Kidney (tissue), 14 donors: ENCODE data around the gene SOCS7. TPM values are rescaled to one million over a fixed set of nuclear protein-coding genes. Genes with fewer than 3 reads are reported as not detected.

Experiments
- DNase-seq, 5 donors: peaks; one replicate each; pipeline ENCODE4 v3.0.0-alpha.2; 2013 to 2020
- FAIRE-seq: peaks from 2 replicates; lab custom pipeline; 2012; peaks lifted over from hg19 to GRCh38; lab: Jason Lieb, UNC
- H3K27ac ChIP-seq, 2 donors: one replicate each; pipeline ENCODE4 v1.7.0; 2013; ENCODE audit warnings: low read depth in 2 of 2, low read length in 2 of 2, inconsistent platforms in 1 of 2
- H3K27me3 ChIP-seq: one replicate; pipeline ENCODE4 v1.7.1; 2013; ENCODE audit warnings: low read length, inconsistent platforms; ENCODE audit not compliant: control insufficient read depth, insufficient read depth
- H3K36me3 ChIP-seq, 3 donors: one replicate each; pipeline versions ENCODE4 v1.7.0 to v1.7.1; 2013; ENCODE audit warnings: low read length in 3 of 3, control low read depth in 1 of 3, inconsistent platforms in 1 of 3; ENCODE audit not compliant: insufficient read depth in 3 of 3, control insufficient read depth in 2 of 3
- H3K4me1 ChIP-seq, 3 donors: one replicate each; pipeline versions ENCODE4 v1.7.0 to v1.7.1; 2013; ENCODE audit warnings: low read length in 3 of 3, inconsistent platforms in 1 of 3, low read depth in 1 of 3; ENCODE audit not compliant: control insufficient read depth in 2 of 3, insufficient read depth in 2 of 3
- H3K4me3 ChIP-seq, 3 donors: one replicate each; pipeline versions ENCODE4 v1.7.0 to v1.8.1; 2013; ENCODE audit warnings: low read length in 3 of 3, control low read depth in 1 of 3, inconsistent platforms in 1 of 3
- H3K9ac ChIP-seq, 3 donors: one replicate each; pipeline versions ENCODE4 v1.7.0 to v1.7.1; 2013; ENCODE audit warnings: low read length in 3 of 3, control low read depth in 1 of 3, inconsistent platforms in 1 of 3
- H3K9me3 ChIP-seq, 3 donors: one replicate each; pipeline versions ENCODE4 v1.7.0 to v1.7.1; 2013; ENCODE audit warnings: low read length in 3 of 3, control low read depth in 1 of 3, inconsistent platforms in 1 of 3; ENCODE audit not compliant: control insufficient read depth in 2 of 3, insufficient read depth in 1 of 3
- CTCF ChIP-seq: IDR thresholded peaks from 3 replicates; pipeline ENCODE4 v1.5.1; 2012; ENCODE audit warnings: mild to moderate bottlenecking, moderate library complexity, borderline replicate concordance; ENCODE audit not compliant: insufficient read depth; ENCODE audit errors: extremely low read depth
- intact Hi-C: fragments of 100-400 bp; cut with DNase I; formaldehyde crosslinking; loops from one replicate; pipeline ENCODE4 v1.11.1; 2022
- polyA plus RNA-seq: library from polyadenylated mRNA; stranded (reverse); fragments of 350-450 nt; fragmentation: Illumina TruSeq; extraction: RNeasy Lipid Tissue Mini Kit (QIAGEN cat#74804); gene quantifications from one replicate; pipeline ENCODE4 v1.2.3, GENCODE V29; 2014; ENCODE audit warnings: low read depth, low replicate concordance; ENCODE audit not compliant: insufficient read depth
- total RNA-seq: library from RNA; stranded (reverse); fragmentation: NEBNext Ultra II Directional; extraction: Animal tissue kit (Norgen Biotek cat#: 25700); gene quantifications from one replicate; pipeline ENCODE4 v1.2.1, GENCODE V29; 2021
- donor health status: control.
- donor health status: control.
- donor health status: control.
- donor health status: control.
- donor health status: control.
- donor health status: DM: yes; HTN: yes; CAD: no.
- donor health status: Normal renal cell carcinoma (clear cell type).

SOCS7 gene
- total and polyA plus RNA-seq, 2 donors from 2014 or later = 2.7 to 18.7 TPM

- H3K4me1 ChIP-seq = peaks cover 0 to 6% (median 0%) of the 10 kb centered on the region in 3 donors
Observed at GRCh38 chr17:38421871-38422827, 70.5 kb downstream of the SOCS7 start.

GRCh38 chr17:38424297-38424972 lies 72.8 kb downstream of the SOCS7 start:
- H3K27ac ChIP-seq = peak overlapping the region in 1 of 2 donors; percentile 33
- H3K4me1 ChIP-seq = peaks cover 0 to 10% (median 0%) of the 10 kb centered on the region in 3 donors
- no peak for FAIRE-seq
- no peak for DNase-seq
- H3K36me3 ChIP-seq = no peaks in the 10 kb centered on the region
- TF ChIP-seq CTCF = no peak
- H3K27me3 ChIP-seq = no peaks in the 10 kb centered on the region
- no peak overlapping the region for H3K4me3 ChIP-seq
- H3K9me3 ChIP-seq = no peaks in the 10 kb centered on the region
- no peak overlapping the region for H3K9ac ChIP-seq
- intact Hi-C loops = no loop called here

More at GRCh38 chr17:38421871-38422827, 70.5 kb downstream of the SOCS7 start:
- no peak for DNase-seq
- Histone ChIP-seq H3K4me3 (no peak overlapping the region), H3K27me3 (no peaks in the 10 kb centered on the region), H3K9ac (no peak overlapping the region), H3K36me3 (no peaks in the 10 kb centered on the region), H3K9me3 (no peaks in the 10 kb centered on the region), H3K27ac (no peak overlapping the region)
- FAIRE-seq = no peak
- intact Hi-C loops = no loop called here
- TF ChIP-seq CTCF = no peak

GRCh38 chr17:38425031-38425430 lies 73.4 kb downstream of the SOCS7 start:
- DNase-seq (no peak), FAIRE-seq (no peak)
- Histone ChIP-seq H3K9ac (no peak overlapping the region), H3K27ac (peak overlapping the region in 1 of 2 donors; percentile 33), H3K9me3 (no peaks in the 10 kb centered on the region), H3K36me3 (no peaks in the 10 kb centered on the region), H3K4me1 (peaks cover 0 to 10% (median 0%) of the 10 kb centered on the region in 3 donors), H3K27me3 (no peaks in the 10 kb centered on the region), H3K4me3 (no peak overlapping the region)
- intact Hi-C loops = no loop called here
- TF ChIP-seq CTCF = no peak
